ENCODE measurements around the gene POLD1.

The POLD1 gene

GRCh38 chr19:50457300-50457699 is 73.2 kb downstream of the POLD1 start:
- peaks cover 7% of the 10 kb centered on the region for H3K4me1 Mint-ChIP-seq
- no peaks in the 10 kb centered on the region for H3K9me3 Mint-ChIP-seq
- H3K36me3 Mint-ChIP-seq: no peaks in the 10 kb centered on the region
- H3K27ac Mint-ChIP-seq: no peak overlapping the region
- no peak overlapping the region for H3K4me3 Mint-ChIP-seq
- peaks cover 15% of the 10 kb centered on the region for H3K27me3 Mint-ChIP-seq

GRCh38 chr19:50458396-50459066 is 74.4 kb downstream of the POLD1 start:
- H3K4me1 Mint-ChIP-seq: peaks cover 7% of the 10 kb centered on the region
- no peak overlapping the region for H3K4me3 Mint-ChIP-seq
- no peak overlapping the region for H3K27ac Mint-ChIP-seq
- no peaks in the 10 kb centered on the region for H3K36me3 Mint-ChIP-seq
- peaks cover 15% of the 10 kb centered on the region for H3K27me3 Mint-ChIP-seq
- no peaks in the 10 kb centered on the region for H3K9me3 Mint-ChIP-seq

- Mint-ChIP-seq H3K36me3 (no peaks in the 10 kb centered on the region), H3K27ac (no peak overlapping the region), H3K4me3 (no peak overlapping the region), H3K4me1 (peaks cover 7% of the 10 kb centered on the region), H3K9me3 (no peaks in the 10 kb centered on the region), H3K27me3 (peaks cover 15% of the 10 kb centered on the region)
These were observed 74.9 kb downstream of the POLD1 start for GRCh38 chr19:50459067-50459456.

- no peak overlapping the region for H3K27ac Mint-ChIP-seq
- peaks cover 7% of the 10 kb centered on the region for H3K4me1 Mint-ChIP-seq
- H3K36me3 Mint-ChIP-seq: no peaks in the 10 kb centered on the region
- no peaks in the 10 kb centered on the region for H3K9me3 Mint-ChIP-seq
- no peak overlapping the region for H3K4me3 Mint-ChIP-seq
- peaks cover 15% of the 10 kb centered on the region for H3K27me3 Mint-ChIP-seq
These were observed 75.5 kb downstream of the POLD1 start for GRCh38 chr19:50459638-50460037.

GRCh38 chr19:50460161-50460765 is 76.1 kb downstream of the POLD1 start:
- Mint-ChIP-seq H3K4me1 (peaks cover 7% of the 10 kb centered on the region), H3K27ac (no peak overlapping the region), H3K9me3 (no peaks in the 10 kb centered on the region), H3K36me3 (no peaks in the 10 kb centered on the region), H3K4me3 (no peak overlapping the region), H3K27me3 (peaks cover 15% of the 10 kb centered on the region)

GRCh38 chr19:50461066-50461875 is 77.1 kb downstream of the POLD1 start:
- Mint-ChIP-seq H3K4me3 (no peak overlapping the region), H3K4me1 (peaks cover 7% of the 10 kb centered on the region), H3K36me3 (no peaks in the 10 kb centered on the region), H3K27me3 (peaks cover 15% of the 10 kb centered on the region), H3K9me3 (no peaks in the 10 kb centered on the region), H3K27ac (no peak overlapping the region)

- Mint-ChIP-seq H3K9me3 (no peaks in the 10 kb centered on the region), H3K4me3 (no peak overlapping the region), H3K36me3 (no peaks in the 10 kb centered on the region), H3K27ac (no peak overlapping the region), H3K27me3 (peaks cover 8% of the 10 kb centered on the region), H3K4me1 (peaks cover 7% of the 10 kb centered on the region)
These were observed 78.8 kb downstream of the POLD1 start for GRCh38 chr19:50462970-50463369.

GRCh38 chr19:50464348-50464747 is 80.2 kb downstream of the POLD1 start:
- Mint-ChIP-seq H3K27me3 (peaks cover 9% of the 10 kb centered on the region), H3K9me3 (no peaks in the 10 kb centered on the region), H3K36me3 (no peaks in the 10 kb centered on the region), H3K4me3 (no peak overlapping the region), H3K27ac (no peak overlapping the region), H3K4me1 (peaks cover 7% of the 10 kb centered on the region)

- Mint-ChIP-seq H3K27ac (no peak overlapping the region), H3K4me3 (no peak overlapping the region), H3K27me3 (peaks cover 7% of the 10 kb centered on the region)
These were observed 80.9 kb downstream of the POLD1 start for GRCh38 chr19:50465000-50465399.

GRCh38 chr19:50465986-50466705 is 82.0 kb downstream of the POLD1 start:
- Mint-ChIP-seq H3K9me3 (no peaks in the 10 kb centered on the region), H3K4me3 (no peak overlapping the region), H3K36me3 (no peaks in the 10 kb centered on the region), H3K27me3 (peaks cover 2% of the 10 kb centered on the region), H3K27ac (no peak overlapping the region), H3K4me1 (no peaks in the 10 kb centered on the region)

More at GRCh38 chr19:50465000-50465399, 80.9 kb downstream of the POLD1 start:
- H3K4me1 Mint-ChIP-seq: peaks cover 5% of the 10 kb centered on the region
- no peaks in the 10 kb centered on the region for H3K36me3 Mint-ChIP-seq
- no peaks in the 10 kb centered on the region for H3K9me3 Mint-ChIP-seq

GRCh38 chr19:50466706-50467039 is 82.5 kb downstream of the POLD1 start:
- H3K4me1 Mint-ChIP-seq: no peaks in the 10 kb centered on the region
- no peak overlapping the region for H3K27ac Mint-ChIP-seq
- no peak overlapping the region for H3K4me3 Mint-ChIP-seq
- no peaks in the 10 kb centered on the region for H3K9me3 Mint-ChIP-seq
- no peaks in the 10 kb centered on the region for H3K36me3 Mint-ChIP-seq
- peaks cover 2% of the 10 kb centered on the region for H3K27me3 Mint-ChIP-seq

- H3K27me3 Mint-ChIP-seq: peaks cover 2% of the 10 kb centered on the region
- no peak overlapping the region for H3K27ac Mint-ChIP-seq
- no peaks in the 10 kb centered on the region for H3K36me3 Mint-ChIP-seq
- H3K9me3 Mint-ChIP-seq: no peaks in the 10 kb centered on the region
- no peaks in the 10 kb centered on the region for H3K4me1 Mint-ChIP-seq
- no peak overlapping the region for H3K4me3 Mint-ChIP-seq
These were observed 83.4 kb downstream of the POLD1 start for GRCh38 chr19:50467566-50467965.

Data from activated naive CD4-positive, alpha-beta T cell treated with anti-CD3 and anti-CD28 coated beads, Interleukin-2, amount 50 U/mL, for 24 hours (primary cell).